H1 (cell line): ENCODE data around the gene PIP5K1B. TPM values are rescaled to one million over a fixed set of nuclear protein-coding genes. Genes with fewer than 3 reads are reported as not detected.

Experiments
- CTCF ChIA-PET: fragments of 300-600 bp; sonication (Branson Sonifier 250); formaldehyde crosslinking; loops from one replicate; lab custom pipeline; 2021; ENCODE audit not compliant: partially characterized antibody; lab: Charles Lee
- POLR2A ChIA-PET: fragments of 300-600 bp; sonication (Branson Sonifier 250); formaldehyde crosslinking; loops from one replicate; lab custom pipeline; 2021; ENCODE audit warnings: inconsistent platforms; ENCODE audit not compliant: partially characterized antibody; lab: Charles Lee
- DNase-seq, 2 experiments: peaks; one replicate each; pipeline versions ENCODE4 v3.0.0 to v3.0.0-alpha.2; 2010 to 2022; ENCODE audit warnings: low spot score in 2 of 2, low read depth in 1 of 2, mixed read lengths in 1 of 2
- FAIRE-seq: peaks from 2 replicates; lab custom pipeline; 2011; peaks lifted over from hg19 to GRCh38; lab: Jason Lieb, UNC
- H2AFZ ChIP-seq: 2 replicates; pipeline ENCODE4 v1.8.1; 2012; ENCODE audit warnings: low read length, inconsistent platforms
- H2AK5ac ChIP-seq: 2 replicates; pipeline ENCODE4 v1.6.1; 2013; ENCODE audit warnings: low read depth, low read length
- H2BK120ac ChIP-seq: replicated peaks from 2 replicates; pipeline ENCODE3; 2013; ENCODE audit warnings: low read depth, low read length, inconsistent platforms
- H2BK12ac ChIP-seq: 2 replicates; pipeline ENCODE4 v1.6.1; 2013; ENCODE audit warnings: low read depth, low read length
- H2BK15ac ChIP-seq: 2 replicates; pipeline ENCODE4 v1.6.1; 2013; ENCODE audit warnings: low read length
- H2BK20ac ChIP-seq: 2 replicates; pipeline ENCODE4 v1.6.1; 2013; ENCODE audit warnings: low read length
- H2BK5ac ChIP-seq: 2 replicates; pipeline ENCODE4 v1.6.1; 2013; ENCODE audit warnings: low read depth, low read length
- H3K14ac ChIP-seq: 2 replicates; pipeline ENCODE4 v1.6.1; 2013; ENCODE audit warnings: inconsistent platforms; ENCODE audit not compliant: insufficient read length
- H3K18ac ChIP-seq: 2 replicates; pipeline ENCODE4 v1.6.1; 2013; ENCODE audit warnings: low read length; ENCODE audit errors: extremely low read depth
- H3K23ac ChIP-seq: 2 replicates; pipeline ENCODE4 v1.6.1; 2013; ENCODE audit warnings: inconsistent platforms; ENCODE audit not compliant: insufficient read length
- H3K23me2 ChIP-seq: 2 replicates; pipeline ENCODE4 v1.6.1; 2013; ENCODE audit warnings: low read depth, low read length
- H3K27ac ChIP-seq: 2 replicates; pipeline ENCODE4 v1.6.1; 2011; ENCODE audit warnings: low read depth, low read length, inconsistent platforms
- H3K27me3 ChIP-seq, 4 experiments: replicated peaks in 1 of 4; 1 replicate in 1 of 4; 2 replicates in 3 of 4; pipeline versions ENCODE4 v1.6.1 to v1.8.1; 2011 to 2013; ENCODE audit warnings: low read length in 3 of 4, mild to moderate bottlenecking in 3 of 4, inconsistent platforms in 2 of 4, mixed read lengths in 2 of 4, moderate library complexity in 1 of 4; ENCODE audit not compliant: control insufficient read depth in 3 of 4, insufficient read depth in 3 of 4; ENCODE audit errors: extremely low read depth in 1 of 4
- H3K36me3 ChIP-seq, 4 experiments: 2 replicates each; pipeline versions ENCODE4 v1.6.1 to v1.8.1; 2011 to 2013; ENCODE audit warnings: mild to moderate bottlenecking in 4 of 4, low read length in 3 of 4, moderate library complexity in 2 of 4, control low read depth in 1 of 4, inconsistent platforms in 1 of 4; ENCODE audit not compliant: insufficient read depth in 4 of 4, control insufficient read depth in 2 of 4
- H3K4ac ChIP-seq: replicated peaks from 2 replicates; pipeline ENCODE3; 2013; ENCODE audit warnings: low read length, low read depth, mixed read lengths, inconsistent platforms; ENCODE audit not compliant: insufficient read length
- H3K4me1 ChIP-seq, 4 experiments: replicated peaks in 1 of 4; 1 replicate in 1 of 4; 2 replicates in 3 of 4; pipeline versions ENCODE4 v1.6.1 to v1.8.1; 2011 to 2013; ENCODE audit warnings: low read length in 3 of 4, inconsistent platforms in 2 of 4, mixed read lengths in 1 of 4; ENCODE audit not compliant: insufficient read depth in 4 of 4, control insufficient read depth in 3 of 4
- H3K4me2 ChIP-seq, 2 experiments: 2 replicates each; pipeline versions ENCODE4 v1.6.1 to v1.8.1; 2011 to 2013; ENCODE audit warnings: low read depth in 2 of 2, low read length in 2 of 2, control low read depth in 1 of 2, inconsistent platforms in 1 of 2, mild to moderate bottlenecking in 1 of 2; ENCODE audit not compliant: insufficient read depth in 1 of 2
- H3K4me3 ChIP-seq, 4 experiments: fragments of 200-600, 300-600 bp in 1 of 4; sonication (generic), shearing (Covaris generic), sonication (Bioruptor Twin) in 1 of 4; 2 replicates each; pipeline versions ENCODE4 v1.5.1 to v1.8.1; 2011 to 2016; ENCODE audit warnings: low read length in 4 of 4, low read depth in 3 of 4, control low read depth in 2 of 4, inconsistent platforms in 2 of 4, mild to moderate bottlenecking in 2 of 4, mixed read lengths in 1 of 4, moderate library complexity in 1 of 4; ENCODE audit not compliant: insufficient read depth in 2 of 4; ENCODE audit errors: extremely low read depth in 1 of 4
- H3K56ac ChIP-seq: replicated peaks from 2 replicates; pipeline ENCODE3; 2013; ENCODE audit warnings: low read depth, mild to moderate bottlenecking, mixed read lengths, low read length, inconsistent platforms; ENCODE audit not compliant: insufficient read length
- H3K79me1 ChIP-seq: 2 replicates; pipeline ENCODE4 v1.6.1; 2013; ENCODE audit warnings: low read depth, low read length, control low read depth
- H3K79me2 ChIP-seq, 2 experiments: 2 replicates each; pipeline versions ENCODE4 v1.6.1 to v1.8.1; 2012 to 2013; ENCODE audit warnings: low read length in 2 of 2, mild to moderate bottlenecking in 2 of 2, inconsistent platforms in 1 of 2; ENCODE audit not compliant: insufficient read depth in 2 of 2, control insufficient read depth in 1 of 2
- H3K9ac ChIP-seq, 4 experiments: replicated peaks in 1 of 4; 1 replicate in 1 of 4; 2 replicates in 3 of 4; pipeline versions ENCODE4 v1.6.1 to v1.8.1; 2011 to 2013; ENCODE audit warnings: low read depth in 3 of 4, low read length in 3 of 4, control low read depth in 2 of 4, mild to moderate bottlenecking in 2 of 4, moderate library complexity in 2 of 4, inconsistent platforms in 1 of 4; ENCODE audit errors: extremely low read depth in 1 of 4
- H3K9me3 ChIP-seq, 2 experiments: 2 replicates each; pipeline versions ENCODE4 v1.6.1 to v1.8.1; 2012 to 2013; ENCODE audit warnings: mild to moderate bottlenecking in 2 of 2, moderate library complexity in 2 of 2, control low read depth in 1 of 2, inconsistent platforms in 1 of 2, low read depth in 1 of 2, low read length in 1 of 2, mixed read lengths in 1 of 2; ENCODE audit not compliant: insufficient read depth in 2 of 2
- H4K20me1 ChIP-seq, 2 experiments: replicated peaks in 1 of 2; 2 replicates each; pipeline versions ENCODE3 to v1.8.1; 2011 to 2013; ENCODE audit warnings: inconsistent platforms in 2 of 2, low read length in 2 of 2, mild to moderate bottlenecking in 1 of 2; ENCODE audit not compliant: insufficient read depth in 2 of 2, control insufficient read depth in 1 of 2
- H4K5ac ChIP-seq: 2 replicates; pipeline ENCODE4 v1.6.1; 2013; ENCODE audit warnings: low read length, low read depth, mixed read lengths, inconsistent platforms; ENCODE audit not compliant: insufficient read length
- H4K8ac ChIP-seq: 2 replicates; pipeline ENCODE4 v1.8.0; 2013; ENCODE audit warnings: mild to moderate bottlenecking, moderate library complexity, low read length, inconsistent platforms; ENCODE audit not compliant: insufficient read depth; ENCODE audit errors: extremely low read depth
- H4K91ac ChIP-seq: replicated peaks from 2 replicates; pipeline ENCODE3; 2013; ENCODE audit warnings: low read length, mixed read lengths, inconsistent platforms; ENCODE audit not compliant: insufficient read length
- CREB1 ChIP-seq: IDR thresholded peaks from 2 replicates; pipeline ENCODE4 v1.6.1; 2012; ENCODE audit warnings: inconsistent platforms
- HDAC2 ChIP-seq, 2 experiments: fragments of 300-600 bp in 1 of 2; sonication (generic) in 1 of 2; IDR thresholded peaks; 2 replicates each; pipeline ENCODE4 v1.6.1; 2011 to 2012; ENCODE audit warnings: low read depth in 2 of 2, low read length in 2 of 2, mild to moderate bottlenecking in 2 of 2, moderate library complexity in 2 of 2, borderline replicate concordance in 1 of 2, inconsistent platforms in 1 of 2
- SP4 ChIP-seq: IDR thresholded peaks from 2 replicates; pipeline ENCODE4 v1.6.1; 2012; ENCODE audit warnings: low read length, inconsistent platforms
- WGBS, 2 experiments: shearing (Covaris generic) in 1 of 2; methylation state at CpG; one replicate each; pipeline versions ENCODE4 v1.1.6 to v1.1.7; 2013 to 2015; ENCODE audit warnings: low lambda C conversion rate in 2 of 2, mixed read lengths in 2 of 2, inconsistent platforms in 1 of 2, low coverage in 1 of 2, missing lambda C conversion rate in 1 of 2; ENCODE audit not compliant: insufficient replicate concordance in 2 of 2, insufficient coverage in 1 of 2, insufficient read length in 1 of 2; ENCODE audit errors: extremely low coverage in 1 of 2, missing lambda C conversion rate in 1 of 2; 5-methylcytosine and 5-hydroxymethylcytosine counted together
- polyA plus RNA-seq, 7 experiments: library from polyadenylated mRNA; depleted of rRNA in 3 of 7; stranded (reverse) in 5 of 7; unstranded in 2 of 7; fragments of >200 nt in 5 of 7; fragments of 200-250 nt in 2 of 7; gene quantifications; 1 replicate in 5 of 7; 2 replicates in 1 of 7; 4 replicates in 1 of 7; pipeline versions ENCODE4 v1.2.1 to v1.2.3, GENCODE V29; 2011 to 2013; ENCODE audit warnings: missing spikeins in 2 of 7, mixed read lengths in 2 of 7
- total RNA-seq: library from RNA; stranded (reverse); fragmentation: NEBNext Ultra II Directional; extraction: Animal tissue kit (Norgen Biotek cat#: 25700); gene quantifications from 2 replicates; pipeline ENCODE4 v1.2.1, GENCODE V29; 2021

Gene PIP5K1B
- total and polyA plus RNA-seq, 2 of the 8 experiments (the other 6 are each of a cell fraction or from before 2014, with no cell fraction given) = 4.7 to 7.7 TPM

DNA sequence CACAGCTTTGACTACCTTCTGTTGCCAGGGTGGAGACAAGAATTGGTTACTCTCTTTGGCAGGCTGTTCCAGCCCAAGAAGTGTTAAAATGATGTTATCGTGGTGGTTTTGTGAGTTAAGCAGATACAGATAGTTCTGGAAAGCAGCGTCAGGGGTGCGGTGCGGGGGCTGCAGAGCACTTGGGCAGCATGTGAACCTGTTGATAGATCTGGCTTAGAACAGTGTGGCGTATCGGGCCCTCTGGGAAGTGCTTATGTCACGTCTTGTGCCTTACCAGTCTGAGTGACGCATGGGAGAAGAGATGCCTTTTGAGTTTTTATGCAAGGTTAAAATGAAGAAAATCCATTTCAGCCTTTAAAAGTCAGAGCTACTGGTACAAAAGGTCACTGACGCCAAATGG is 156.4 kb downstream of the PIP5K1B start:
- Histone ChIP-seq H3K4ac (no peak overlapping the region), H3K14ac (no peak overlapping the region), H3K79me2 (no peaks in the 10 kb centered on the region), H3K56ac (no peak overlapping the region), H2BK15ac (0 out of 2 replicates have a peak overlapping the region, but pooled peaks have one; percentile 5), H2BK20ac (no peak overlapping the region), H3K4me2 (no peak overlapping the region), H4K20me1 (no peaks in the 10 kb centered on the region), H4K5ac (no peak overlapping the region), H3K79me1 (no peaks in the 10 kb centered on the region), H2AFZ (peak overlapping the region; percentile 1), H2BK12ac (no peak overlapping the region), H3K4me3 (no peak overlapping the region), H3K18ac (no peak overlapping the region), H3K4me1 (peaks cover 0 to 4% (median 0%) of the 10 kb centered on the region in 4 experiments; a peak in 1 of 7 replicates), H2BK120ac (no peak overlapping the region), H4K8ac (no peak overlapping the region), H3K9ac (no peak overlapping the region), H3K9me3 (no peaks in the 10 kb centered on the region), H2AK5ac (no peak overlapping the region), H3K36me3 (no peaks in the 10 kb centered on the region), H3K23me2 (no peaks in the 10 kb centered on the region), H3K27me3 (no peaks in the 10 kb centered on the region; a peak in 1 of 7 replicates), H2BK5ac (no peak overlapping the region), H3K27ac (no peak overlapping the region), H3K23ac (no peak overlapping the region), H4K91ac (peak overlapping the region; percentile 45)
- TF ChIP-seq SP4 (no peak), CREB1 (no peak), HDAC2 (IDR thresholded peaks at IDR 0.05; ENCODE audit: borderline replicate concordance in 1 of 2, low read depth in 2 of 2, low read length in 2 of 2) (no peak)
- FAIRE-seq = peak; percentile 19
- POLR2A ChIA-PET = interaction anchor here (1.0 kb wide), 1 partner anchor 11 kb away, joined by 3 read pairs; no protein-coding TSS in a partner anchor
- 92% methylated on average over 9 of the region's 9 CpGs; no CpG with 5 or more reads in 1 of the 2 experiments for WGBS, 2 experiments
- no peak for DNase-seq
- CTCF ChIA-PET = interaction anchor here (4.7 kb wide), 1 partner anchor 16 kb away, joined by 20 read pairs; no protein-coding TSS in a partner anchor
